Measurements from ENCODE around the gene FTSJ3.

FTSJ3 gene

GRCh38 chr17:63843387-63843888 lies 16.0 kb upstream of the FTSJ3 start:
- peak; percentile 29 for DNase-seq

DNA sequence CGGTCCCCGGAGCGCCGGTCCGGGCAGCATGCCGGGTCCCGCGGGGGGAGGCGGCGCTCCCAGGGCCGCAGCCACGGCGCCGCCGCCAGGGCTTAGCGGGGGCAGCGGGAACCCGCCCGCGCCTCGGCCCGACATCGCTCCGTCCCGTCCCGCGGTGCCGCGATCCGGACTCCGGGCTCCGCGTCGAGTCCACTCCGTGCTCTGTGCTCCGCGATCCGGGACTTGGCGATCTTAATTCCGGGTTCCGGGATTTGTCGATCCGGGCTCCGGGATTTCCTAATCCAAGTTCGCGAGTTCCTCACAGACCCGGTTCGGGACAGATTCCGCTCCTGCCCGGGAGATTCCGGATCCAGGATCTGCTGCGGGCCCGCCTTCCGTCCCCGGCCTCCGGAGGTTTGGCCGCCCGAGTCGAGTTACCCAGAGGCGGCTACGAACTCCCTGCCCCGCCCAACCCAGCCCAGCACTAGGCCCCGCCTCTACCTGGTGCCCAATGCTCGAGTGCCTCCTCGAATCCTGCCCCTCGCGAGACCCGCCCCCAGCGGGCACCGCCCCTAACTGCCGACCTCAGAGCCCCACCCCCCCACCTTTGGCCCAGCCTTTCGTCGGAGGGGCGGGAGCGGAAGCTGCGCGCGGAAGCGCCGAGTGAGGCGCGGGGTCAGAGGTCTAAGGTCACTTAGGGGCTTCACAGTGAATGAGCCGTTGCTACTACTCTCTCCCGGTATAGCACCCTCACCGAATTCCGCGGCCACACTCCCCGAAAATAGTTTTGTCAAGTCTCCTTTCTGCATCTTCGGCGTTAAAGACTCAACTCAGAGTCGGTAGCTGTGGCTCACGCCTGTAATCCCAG lies 15.3 kb upstream of the FTSJ3 start, which contains the start of gene SMARCD2:
SMARCD2 (minus strand) TSS at position 146 of the 847 bp plus-strand sequence; CDS start at position 135, 11 bp downstream.
- peak; percentile 94 for DNase-seq

DNA sequence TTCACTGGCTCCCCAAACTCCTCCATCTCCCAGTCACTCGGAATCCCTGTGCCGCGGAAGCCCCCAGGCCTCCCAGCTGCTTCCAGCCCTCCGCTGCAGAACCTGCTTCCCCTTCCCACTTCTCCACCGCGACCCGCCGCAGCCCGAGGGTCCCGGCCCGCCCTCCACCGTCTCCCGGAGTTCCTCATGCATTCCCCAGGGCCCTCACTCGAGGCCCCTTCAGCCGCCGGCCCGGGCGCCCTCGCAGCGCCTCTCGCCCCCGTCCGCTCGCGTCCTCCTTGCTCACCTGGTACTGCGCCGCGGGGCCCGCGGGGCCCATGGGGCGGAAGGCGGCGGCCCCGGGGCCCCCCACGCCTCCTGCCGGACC lies 14.7 kb upstream of the FTSJ3 start:
- DNase-seq = no peak

GRCh38 chr17:63841350-63842172 lies 14.1 kb upstream of the FTSJ3 start:
- no peak for DNase-seq

GRCh38 chr17:63840591-63841349 lies 13.3 kb upstream of the FTSJ3 start:
- no peak for DNase-seq

- no peak for DNase-seq
Measured at GRCh38 chr17:63838631-63839171, 11.2 kb upstream of the FTSJ3 start.

- DNase-seq = no peak
Measured at GRCh38 chr17:63837962-63838600, 10.6 kb upstream of the FTSJ3 start.

- no peak for DNase-seq
Measured at GRCh38 chr17:63837480-63837879, 10.0 kb upstream of the FTSJ3 start.

DNA sequence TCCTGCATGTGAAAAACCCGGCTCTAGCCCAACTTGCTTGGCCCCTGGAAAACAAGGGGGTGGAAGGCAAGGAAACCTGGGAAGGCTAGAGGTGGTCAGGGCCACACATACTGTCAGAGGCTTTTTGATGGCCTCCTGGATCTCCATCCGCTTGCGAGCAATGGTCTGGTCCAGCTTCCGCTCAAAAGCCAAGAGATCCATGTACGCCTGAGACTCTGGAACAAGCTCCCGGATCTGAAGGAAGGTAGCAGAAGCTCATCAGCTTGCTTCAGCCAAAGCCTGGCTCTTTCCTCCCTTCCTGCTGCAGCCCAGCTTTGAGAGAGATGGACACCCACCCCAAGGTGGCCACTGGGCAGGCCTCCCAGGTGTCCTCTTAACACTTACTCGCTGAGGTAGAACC lies 9.3 kb upstream of the FTSJ3 start:
- DNase-seq = no peak

DNA sequence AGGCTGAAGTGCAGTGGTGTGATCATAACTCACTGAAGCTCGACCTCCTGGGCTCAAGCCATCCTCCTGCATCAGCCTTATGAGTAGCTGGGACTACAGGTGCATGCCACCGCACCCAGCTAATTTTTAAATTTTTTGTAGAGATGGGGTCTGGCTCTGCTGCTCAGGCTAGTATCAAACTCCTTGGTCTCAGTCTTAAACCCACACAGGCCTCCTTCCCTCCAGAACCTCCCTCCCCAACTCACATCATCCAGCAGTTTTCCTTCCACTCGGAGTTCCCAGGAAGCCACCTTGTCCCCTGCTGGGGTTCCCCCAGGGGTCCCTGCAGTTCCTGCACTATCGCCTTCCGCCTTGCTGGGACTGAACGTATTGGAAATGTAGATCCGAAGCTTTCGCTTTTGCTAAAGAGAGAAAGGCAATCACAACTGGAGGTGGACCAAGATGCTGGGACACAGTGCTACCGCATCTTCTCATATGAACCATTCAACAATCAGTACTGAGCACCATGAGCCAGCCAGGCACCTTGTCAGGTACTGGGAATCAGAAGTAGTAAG lies 7.8 kb upstream of the FTSJ3 start:
- no peak for DNase-seq

DNA sequence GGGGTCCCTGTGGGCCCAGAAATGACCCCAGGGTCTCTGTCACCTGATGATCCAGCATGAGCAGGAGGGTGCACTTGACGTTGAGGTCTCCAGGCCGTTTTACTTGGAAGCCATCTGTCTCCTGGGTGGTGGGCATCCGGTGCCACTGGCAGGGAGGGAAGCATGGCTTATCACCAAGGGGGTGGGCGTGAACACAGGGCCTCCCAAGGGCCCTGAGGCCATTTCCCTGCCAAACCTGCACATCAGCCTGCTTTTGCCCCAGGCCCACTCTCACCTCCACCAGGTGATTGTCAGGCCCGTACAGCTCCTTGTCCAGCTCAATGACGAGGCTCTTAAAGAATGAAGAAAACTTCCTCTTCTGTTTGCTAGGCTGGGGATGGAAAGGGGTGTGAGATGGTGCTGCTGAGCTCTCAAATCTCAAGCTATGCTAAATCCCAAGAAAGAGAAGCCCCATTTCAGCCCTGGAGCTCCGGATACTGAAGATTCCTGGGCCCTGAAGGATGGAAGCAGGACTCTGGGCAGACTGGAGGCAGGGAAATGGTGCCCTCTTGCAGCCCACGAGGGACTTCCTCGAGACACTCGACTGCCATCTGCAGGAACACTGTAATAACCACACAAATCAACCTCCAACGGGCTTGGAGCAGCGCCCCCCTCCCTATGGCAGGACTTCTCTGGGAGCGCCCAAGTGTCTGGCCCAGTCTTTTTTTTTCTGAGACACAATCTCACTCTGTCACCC lies 7.1 kb upstream of the FTSJ3 start:
- DNase-seq = peak; percentile 32

DNA sequence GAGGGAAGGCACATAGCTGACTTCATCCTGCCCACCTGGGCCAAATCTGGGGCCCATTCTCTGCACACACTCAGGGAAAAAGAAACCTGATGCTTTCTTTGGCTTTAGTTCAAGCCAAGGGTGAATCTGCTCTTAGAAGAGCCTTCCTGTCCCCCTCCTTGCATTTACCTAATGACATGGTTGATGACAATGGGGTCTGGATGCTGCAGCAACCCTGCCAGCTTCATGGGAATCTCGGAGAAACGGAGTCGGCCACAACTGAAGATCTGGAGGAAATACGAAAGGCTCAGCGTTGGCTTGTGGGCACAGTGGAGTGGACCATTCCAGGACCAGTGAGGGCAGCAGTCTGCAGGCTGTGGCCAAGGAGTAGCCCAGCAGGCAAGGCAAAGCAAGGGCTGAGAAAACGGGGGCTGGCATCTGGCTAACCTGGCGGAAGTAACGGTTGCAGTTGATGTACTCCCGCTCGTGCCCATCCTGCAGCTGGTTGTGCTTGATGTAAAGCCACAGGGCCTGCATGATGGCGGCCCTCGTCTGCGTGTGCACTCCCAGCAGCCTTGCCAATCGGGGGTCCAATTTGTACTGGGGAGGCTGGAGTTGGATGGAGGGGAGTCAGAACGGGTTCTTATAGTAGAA lies 6.4 kb upstream of the FTSJ3 start:
- DNase-seq = no peak

DNA sequence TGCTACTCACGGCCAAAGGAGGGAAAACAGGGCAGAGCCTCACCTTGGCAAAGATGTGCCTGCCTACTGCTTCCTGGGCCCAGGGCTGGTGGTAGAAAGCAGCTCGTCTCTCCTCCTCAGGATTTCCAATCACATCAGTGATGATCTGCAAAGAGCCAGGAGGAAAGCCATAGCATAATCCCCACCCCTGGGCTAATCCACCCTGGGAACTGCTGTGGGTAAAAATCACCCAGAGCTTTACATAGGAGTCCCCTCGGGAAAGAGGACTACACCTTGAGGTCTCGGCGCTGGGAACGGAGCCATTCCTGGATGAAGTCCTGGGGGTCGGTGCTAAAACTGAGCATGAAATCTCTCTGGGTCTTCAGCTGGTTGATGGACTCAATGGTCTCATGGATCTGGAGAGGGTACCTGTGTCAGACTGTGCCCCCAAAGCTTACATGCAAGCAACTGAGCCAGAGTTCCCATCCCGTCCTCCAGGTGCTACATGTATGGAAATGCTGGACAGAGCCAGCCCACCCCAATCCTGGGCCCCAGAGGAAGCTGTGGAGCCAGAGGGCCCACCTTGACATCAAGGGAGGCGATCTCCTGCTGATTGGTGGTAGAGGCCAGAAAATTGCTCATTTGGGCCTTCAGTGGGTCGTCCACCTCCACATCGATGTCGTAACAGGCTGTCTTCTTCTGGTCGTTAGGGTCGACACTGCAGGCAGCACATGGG lies 5.7 kb upstream of the FTSJ3 start:
- no peak for DNase-seq

- no peak for DNase-seq
Measured at GRCh38 chr17:63832455-63832854, 5.0 kb upstream of the FTSJ3 start.

- no peak for DNase-seq
Measured at GRCh38 chr17:63832014-63832413, 4.6 kb upstream of the FTSJ3 start.

DNA sequence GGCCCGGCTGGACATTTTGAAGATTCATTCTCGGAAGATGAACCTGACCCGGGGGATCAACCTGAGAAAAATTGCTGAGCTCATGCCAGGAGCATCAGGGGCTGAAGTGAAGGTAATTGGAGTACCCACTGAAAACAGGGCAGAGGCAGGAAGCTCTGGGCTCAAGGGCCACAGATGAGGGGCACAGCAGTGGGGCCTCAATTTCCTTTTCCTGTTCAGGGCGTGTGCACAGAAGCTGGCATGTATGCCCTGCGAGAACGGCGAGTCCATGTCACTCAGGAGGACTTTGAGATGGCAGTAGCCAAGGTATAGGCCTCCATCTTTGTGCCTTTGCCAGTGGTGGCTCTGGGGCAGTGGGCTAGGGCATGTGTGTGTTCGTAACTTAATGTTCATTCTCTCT lies 4.0 kb upstream of the FTSJ3 start:
- DNase-seq = no peak

DNA sequence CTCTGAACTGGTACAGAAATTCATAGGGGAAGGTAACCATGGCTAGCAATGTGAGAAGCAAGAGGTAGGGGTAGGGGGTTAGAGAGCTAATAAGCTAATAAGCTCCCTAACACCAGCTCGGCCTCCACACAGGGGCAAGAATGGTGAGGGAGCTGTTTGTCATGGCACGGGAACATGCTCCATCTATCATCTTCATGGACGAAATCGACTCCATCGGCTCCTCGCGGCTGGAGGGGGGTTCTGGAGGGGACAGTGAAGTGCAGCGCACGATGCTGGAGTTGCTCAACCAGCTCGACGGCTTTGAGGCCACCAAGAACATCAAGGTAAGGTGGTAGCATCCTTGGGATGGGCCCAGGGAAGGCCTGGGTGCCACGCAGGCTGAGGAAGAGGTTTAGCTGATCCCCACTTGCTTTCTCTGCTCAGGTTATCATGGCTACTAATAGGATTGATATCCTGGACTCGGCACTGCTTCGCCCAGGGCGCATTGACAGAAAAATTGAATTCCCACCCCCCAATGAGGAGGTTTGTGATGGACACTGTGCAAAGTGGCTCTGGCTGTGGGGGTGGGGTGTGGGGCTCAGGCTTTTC lies 3.5 kb upstream of the FTSJ3 start:
- no peak for DNase-seq

DNA sequence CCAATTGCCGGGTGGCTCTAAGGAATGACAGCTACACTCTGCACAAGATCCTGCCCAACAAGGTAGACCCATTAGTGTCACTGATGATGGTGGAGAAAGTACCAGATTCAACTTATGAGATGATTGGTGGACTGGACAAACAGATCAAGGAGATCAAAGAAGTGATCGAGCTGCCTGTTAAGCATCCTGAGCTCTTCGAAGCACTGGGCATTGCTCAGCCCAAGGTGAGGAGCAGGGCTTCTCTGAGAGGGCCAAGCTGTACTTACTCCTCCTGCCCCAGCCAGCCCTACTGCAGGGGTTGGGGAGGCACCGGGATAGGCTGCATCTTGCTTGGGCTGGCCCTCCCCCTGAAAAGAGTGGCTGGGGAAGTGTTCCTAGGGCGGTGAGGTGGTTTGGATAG lies 2.8 kb upstream of the FTSJ3 start:
- no peak for DNase-seq

GRCh38 chr17:63828936-63829335 lies 1.5 kb upstream of the FTSJ3 start:
- no peak for DNase-seq

DNA sequence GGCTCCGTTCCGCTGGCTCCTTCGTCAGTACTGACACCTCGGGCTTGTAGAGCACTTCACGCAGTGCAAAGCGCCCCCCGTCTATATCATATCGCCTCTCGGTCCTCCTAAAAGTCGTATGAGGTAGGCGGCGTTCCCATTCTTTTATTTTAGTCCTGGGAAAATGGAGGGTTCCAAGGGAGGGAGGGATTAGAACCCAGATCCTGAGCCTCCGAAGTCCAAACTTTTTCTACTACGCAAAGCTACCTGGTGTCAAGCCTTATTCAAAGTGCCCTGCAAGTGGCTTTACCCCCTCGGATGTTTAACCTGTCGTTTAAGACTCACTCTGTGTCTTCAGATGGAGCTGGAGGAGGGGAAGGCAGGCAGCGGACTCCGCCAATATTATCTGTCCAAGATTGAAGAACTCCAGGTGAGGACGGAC lies 348 bp upstream of the FTSJ3 start:
- DNase-seq = peak; percentile 27
